ENCODE results near the gene GALNT17. TPM values are rescaled to one million over a fixed set of nuclear protein-coding genes. Genes with fewer than 3 reads are reported as not detected.

Gene GALNT17
- polyA plus RNA-seq, 1 experiment: not detected

GRCh38 chr7:71325151-71325550 is 193.2 kb downstream of the GALNT17 start:
- ChIA-PET CTCF (no interaction called here), POLR2A (no interaction called here)
- H3K27me3 ChIP-seq (ENCODE audit: control insufficient read depth, insufficient read depth, low read length): no peaks in the 10 kb centered on the region
- no peak overlapping the region for H3K27ac ChIP-seq (ENCODE audit: low read depth, low read length)
- peaks cover 11% of the 10 kb centered on the region for H3K9me3 ChIP-seq (ENCODE audit: control insufficient read depth, insufficient read depth, low read length)
- no peak for DNase-seq (ENCODE audit: low read depth, low spot score)
- TF ChIP-seq CTCF (IDR thresholded peaks at IDR 0.05; ENCODE audit: low read depth, low read length): no peak
- H3K4me3 ChIP-seq (ENCODE audit: low read depth, low read length): no peak overlapping the region

GRCh38 chr7:71326595-71326994 is 194.7 kb downstream of the GALNT17 start:
- no peak for TF ChIP-seq CTCF (IDR thresholded peaks at IDR 0.05; ENCODE audit: low read depth, low read length)
- H3K27me3 ChIP-seq (ENCODE audit: control insufficient read depth, insufficient read depth, low read length): no peaks in the 10 kb centered on the region
- peaks cover 21% of the 10 kb centered on the region for H3K9me3 ChIP-seq (ENCODE audit: control insufficient read depth, insufficient read depth, low read length)
- no peak overlapping the region for H3K27ac ChIP-seq (ENCODE audit: low read depth, low read length)
- CTCF ChIA-PET: no interaction called here
- H3K4me3 ChIP-seq (ENCODE audit: low read depth, low read length): no peak overlapping the region
- DNase-seq (ENCODE audit: low read depth, low spot score): no peak
- POLR2A ChIA-PET: no interaction called here

GRCh38 chr7:71327946-71328345 is 196.0 kb downstream of the GALNT17 start:
- no peak for DNase-seq (ENCODE audit: low read depth, low spot score)
- TF ChIP-seq CTCF (IDR thresholded peaks at IDR 0.05; ENCODE audit: low read depth, low read length): no peak
- ChIA-PET CTCF (no interaction called here), POLR2A (no interaction called here)
- no peak overlapping the region for H3K4me3 ChIP-seq (ENCODE audit: low read depth, low read length)
- H3K9me3 ChIP-seq (ENCODE audit: control insufficient read depth, insufficient read depth, low read length): peaks cover 23% of the 10 kb centered on the region; the same call in 1 of the 2 replicates
- H3K27ac ChIP-seq (ENCODE audit: low read depth, low read length): no peak overlapping the region
- no peaks in the 10 kb centered on the region for H3K27me3 ChIP-seq (ENCODE audit: control insufficient read depth, insufficient read depth, low read length)

- no peak overlapping the region for H3K27ac ChIP-seq (ENCODE audit: low read depth, low read length)
- TF ChIP-seq CTCF (IDR thresholded peaks at IDR 0.05; ENCODE audit: low read depth, low read length): no peak
- H3K4me3 ChIP-seq (ENCODE audit: low read depth, low read length): no peak overlapping the region
- no peak for DNase-seq (ENCODE audit: low read depth, low spot score)
- H3K9me3 ChIP-seq (ENCODE audit: control insufficient read depth, insufficient read depth, low read length): peaks cover 23% of the 10 kb centered on the region; the same call in 1 of the 2 replicates
- ChIA-PET CTCF (no interaction called here), POLR2A (no interaction called here)
- H3K27me3 ChIP-seq (ENCODE audit: control insufficient read depth, insufficient read depth, low read length): no peaks in the 10 kb centered on the region
Observed at GRCh38 chr7:71329030-71329660, 197.2 kb downstream of the GALNT17 start.

GRCh38 chr7:71332207-71332606 is 200.3 kb downstream of the GALNT17 start:
- Histone ChIP-seq H3K9me3 (ENCODE audit: control insufficient read depth, insufficient read depth, low read length) (peaks cover 20% of the 10 kb centered on the region; the same call in 1 of the 2 replicates), H3K27ac (ENCODE audit: low read depth, low read length) (no peak overlapping the region), H3K4me3 (ENCODE audit: low read depth, low read length) (no peak overlapping the region), H3K27me3 (ENCODE audit: control insufficient read depth, insufficient read depth, low read length) (no peaks in the 10 kb centered on the region)
- POLR2A ChIA-PET: no interaction called here
- CTCF ChIA-PET: no interaction called here
- no peak for DNase-seq (ENCODE audit: low read depth, low spot score)
- TF ChIP-seq CTCF (IDR thresholded peaks at IDR 0.05; ENCODE audit: low read depth, low read length): no peak

Data from AG04450 (cell line).